GM23338 (cell line): Measurements from ENCODE around the gene VAV3.

ENCODE experiments used
- CREB1 ChIP-seq: fragments of 250-450 bp; sonication (Bioruptor Pico); IDR thresholded peaks from 2 replicates; pipeline ENCODE4 v1.5.0; 2020; ENCODE audit warnings: low read depth, mild to moderate bottlenecking, moderate library complexity
- CTCF ChIP-seq, 2 experiments: fragments of 200-600 bp in 1 of 2; sonication (generic) in 1 of 2; conservative IDR thresholded peaks; 2 replicates each; pipeline versions ENCODE4 v1.5.1 to v1.6.1; 2016 to 2017; ENCODE audit warnings: antibody characterized with exemption in 2 of 2, low read depth in 2 of 2, mild to moderate bottlenecking in 2 of 2, moderate library complexity in 1 of 2
- ETS1 ChIP-seq: IDR thresholded peaks from 2 replicates; pipeline ENCODE4 v1.6.1; 2016; ENCODE audit warnings: antibody characterized with exemption
- EZH2 ChIP-seq: fragments of 200-600 bp; sonication (generic); IDR thresholded peaks from one replicate; pipeline ENCODE4 v1.8.0; 2017; ENCODE audit warnings: antibody characterized with exemption, mild to moderate bottlenecking, low read depth; ENCODE audit not compliant: unreplicated experiment
- EZH2phosphoT487 ChIP-seq: fragments of 200-600 bp; sonication (generic); IDR thresholded peaks from one replicate; pipeline ENCODE4 v1.8.1; 2018; ENCODE audit warnings: antibody characterized with exemption; ENCODE audit not compliant: unreplicated experiment
- NANOG ChIP-seq: IDR thresholded peaks from 2 replicates; pipeline ENCODE4 v1.6.1; 2016; ENCODE audit warnings: antibody characterized with exemption, borderline replicate concordance
- POLR2AphosphoS5 ChIP-seq: IDR thresholded peaks from 2 replicates; pipeline ENCODE4 v1.6.1; 2016; ENCODE audit warnings: antibody characterized with exemption, low read depth
- REST ChIP-seq: IDR thresholded peaks from one replicate; pipeline ENCODE4 v1.6.1; 2018; ENCODE audit warnings: antibody characterized with exemption; ENCODE audit not compliant: unreplicated experiment
- ZNF114 ChIP-seq: fragments of 250-450 bp; sonication (Bioruptor Pico); IDR thresholded peaks from 2 replicates; pipeline ENCODE4 v1.5.0; 2020; ENCODE audit warnings: mild to moderate bottlenecking, moderate library complexity
- ZNF331 ChIP-seq: fragments of 250-450 bp; sonication (Bioruptor Pico); IDR thresholded peaks from 2 replicates; pipeline ENCODE4 v1.5.0; 2020; ENCODE audit warnings: low read depth, mild to moderate bottlenecking, moderate library complexity
- ZNF462 ChIP-seq: fragments of 250-450 bp; sonication (Bioruptor Pico); IDR thresholded peaks from 2 replicates; pipeline ENCODE4 v1.5.0; 2020; ENCODE audit warnings: mild to moderate bottlenecking, moderate library complexity

GRCh38 chr1:107835151-107835670, 129.8 kb downstream of the VAV3 start:
- TF ChIP-seq CTCF (conservative IDR thresholded peaks at IDR 0.05; ENCODE audit: low read depth in 2 of 2) (no peak), EZH2 (no peak), POLR2AphosphoS5 (no peak), NANOG (no peak), CREB1 (CRISPR knock-in tag) (no peak), ZNF462 (CRISPR knock-in tag) (no peak), REST (no peak), ZNF114 (no peak), ETS1 (no peak), ZNF331 (CRISPR knock-in tag) (no peak), EZH2phosphoT487 (no peak)
